Colonic mucosa (tissue), 4 donors: Measurements from ENCODE around the gene JDP2. TPM values are rescaled to one million over a fixed set of nuclear protein-coding genes. Genes with fewer than 3 reads are reported as not detected.
A peak's percentile ranks its signal among the peaks of the same experiment; 100 is the strongest.

ENCODE experiments used
- DNase-seq: peaks from one replicate; pipeline ENCODE4 v3.0.0-alpha.2; 2020
- H3K27ac ChIP-seq: fragments of 200-600 bp; one replicate; pipeline ENCODE4 v1.8.0; 2021
- H3K27me3 ChIP-seq: fragments of 200-600 bp; one replicate; pipeline ENCODE4 v1.8.0; 2021
- H3K36me3 ChIP-seq: fragments of 200-600 bp; one replicate; pipeline ENCODE4 v1.8.0; 2021
- H3K4me1 ChIP-seq: fragments of 200-600 bp; one replicate; pipeline ENCODE4 v1.8.0; 2021; ENCODE audit warnings: mild to moderate bottlenecking
- H3K4me3 ChIP-seq: fragments of 200-600 bp; one replicate; pipeline ENCODE4 v1.8.0; 2021
- H3K9ac ChIP-seq, 2 donors: one replicate each; pipeline ENCODE4 v1.7.0; 2013; ENCODE audit warnings: control low read depth in 2 of 2, low read depth in 2 of 2, low read length in 2 of 2
- H3K9me3 ChIP-seq: fragments of 200-600 bp; one replicate; pipeline ENCODE4 v1.8.0; 2021
- intact Hi-C: fragments of 100-400 bp; cut with DNase I; formaldehyde crosslinking; loops from one replicate; pipeline ENCODE4 v1.14.1; 2022
- total RNA-seq, 2 donors: library from RNA; stranded (reverse); fragmentation: NEBNext Ultra II Directional in 1 of 2; extraction: Animal tissue kit (Norgen Biotek cat#: 25700) in 1 of 2; gene quantifications; one replicate each; pipeline ENCODE4 v1.2.1, GENCODE V29; 2021
- TF ChIP-seq, protein P1 (sequence below): fragments of 200-600 bp; IDR thresholded peaks from one replicate; pipeline ENCODE4 v1.8.0; 2022; ENCODE audit warnings: antibody characterized with exemption, mild to moderate bottlenecking
- donor health status: healthy.
- donor health status: DM: no; HTN: no; CAD: no.
- donor health status: DM: no; HTN: no; CAD: no.

JDP2 gene
- total RNA-seq, 2 donors from 2014 or later = 19.4 to 37.1 TPM

DNA sequence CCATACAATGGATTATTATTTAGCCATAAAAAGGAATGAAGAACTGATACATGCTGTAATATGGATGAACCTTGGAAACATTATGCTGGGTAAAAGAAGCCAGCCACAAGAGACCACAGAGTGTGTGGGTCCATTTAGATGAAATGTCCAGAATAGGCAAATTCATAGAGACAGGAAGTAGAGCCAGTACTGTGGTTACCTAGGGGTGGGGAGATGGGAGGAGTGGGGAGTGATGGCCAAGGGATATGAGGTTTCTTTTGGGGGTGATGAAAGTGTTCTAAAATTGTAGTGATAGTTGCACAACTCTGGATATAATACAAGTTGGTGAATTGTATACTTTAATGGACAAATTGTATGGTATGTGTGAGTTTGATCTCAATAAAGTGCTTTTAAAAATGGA is 18.6 kb downstream of the JDP2 start:
- DNase-seq = no peak
- Histone ChIP-seq H3K27ac (no peak overlapping the region), H3K4me3 (no peak overlapping the region), H3K4me1 (peaks cover 14% of the 10 kb centered on the region), H3K9me3 (no peaks in the 10 kb centered on the region), H3K36me3 (no peaks in the 10 kb centered on the region), H3K9ac (no peak overlapping the region), H3K27me3 (no peaks in the 10 kb centered on the region)
- TF ChIP-seq, protein P1, sequence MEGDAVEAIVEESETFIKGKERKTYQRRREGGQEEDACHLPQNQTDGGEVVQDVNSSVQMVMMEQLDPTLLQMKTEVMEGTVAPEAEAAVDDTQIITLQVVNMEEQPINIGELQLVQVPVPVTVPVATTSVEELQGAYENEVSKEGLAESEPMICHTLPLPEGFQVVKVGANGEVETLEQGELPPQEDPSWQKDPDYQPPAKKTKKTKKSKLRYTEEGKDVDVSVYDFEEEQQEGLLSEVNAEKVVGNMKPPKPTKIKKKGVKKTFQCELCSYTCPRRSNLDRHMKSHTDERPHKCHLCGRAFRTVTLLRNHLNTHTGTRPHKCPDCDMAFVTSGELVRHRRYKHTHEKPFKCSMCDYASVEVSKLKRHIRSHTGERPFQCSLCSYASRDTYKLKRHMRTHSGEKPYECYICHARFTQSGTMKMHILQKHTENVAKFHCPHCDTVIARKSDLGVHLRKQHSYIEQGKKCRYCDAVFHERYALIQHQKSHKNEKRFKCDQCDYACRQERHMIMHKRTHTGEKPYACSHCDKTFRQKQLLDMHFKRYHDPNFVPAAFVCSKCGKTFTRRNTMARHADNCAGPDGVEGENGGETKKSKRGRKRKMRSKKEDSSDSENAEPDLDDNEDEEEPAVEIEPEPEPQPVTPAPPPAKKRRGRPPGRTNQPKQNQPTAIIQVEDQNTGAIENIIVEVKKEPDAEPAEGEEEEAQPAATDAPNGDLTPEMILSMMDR = no peak
- intact Hi-C loops = no loop called here

DNA sequence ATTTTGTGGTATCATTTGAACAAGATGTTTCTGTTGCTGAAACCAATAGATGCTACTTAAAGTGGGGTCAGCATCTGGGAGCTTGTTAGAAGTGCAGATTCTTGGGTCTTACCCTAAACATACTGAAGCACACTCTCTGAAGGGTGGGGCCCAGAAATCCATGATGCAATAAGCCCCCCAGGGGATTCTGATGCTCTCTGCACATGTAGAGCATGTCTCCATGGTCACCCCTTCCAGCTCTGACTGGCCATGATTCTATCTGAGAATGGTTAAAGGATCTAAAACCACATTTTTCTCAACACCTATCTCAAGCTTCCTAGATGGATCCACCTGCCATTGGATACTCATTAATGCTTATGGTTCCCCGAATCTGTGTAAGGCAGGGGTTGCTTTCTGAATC is 20.4 kb downstream of the JDP2 start:
- H3K9me3 ChIP-seq = no peaks in the 10 kb centered on the region
- intact Hi-C loops = no loop called here
- TF ChIP-seq, protein P1 = no peak
- no peak overlapping the region for H3K9ac ChIP-seq
- no peaks in the 10 kb centered on the region for H3K27me3 ChIP-seq
- DNase-seq = no peak
- H3K4me3 ChIP-seq = no peak overlapping the region
- H3K4me1 ChIP-seq = peaks cover 14% of the 10 kb centered on the region
- no peaks in the 10 kb centered on the region for H3K36me3 ChIP-seq
- no peak overlapping the region for H3K27ac ChIP-seq

DNA sequence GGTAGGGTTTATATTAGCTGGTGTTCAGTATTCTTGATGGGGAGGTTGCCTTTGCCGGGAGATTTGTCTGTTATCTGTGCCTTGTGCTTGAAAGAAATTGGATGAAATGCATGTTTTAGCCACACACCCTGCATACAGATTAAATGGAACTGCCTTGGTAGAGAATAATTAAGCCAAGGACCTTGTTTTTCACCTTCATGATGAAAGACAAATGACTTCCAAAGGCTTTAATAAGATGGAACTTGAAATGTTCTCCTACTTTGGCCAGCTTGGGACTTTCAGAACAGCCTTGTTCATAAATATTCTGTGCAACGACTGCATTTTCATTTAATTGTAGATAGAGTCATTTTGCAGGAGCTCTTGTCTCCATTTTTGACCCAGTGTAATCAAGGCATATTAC is 21.2 kb downstream of the JDP2 start:
- Histone ChIP-seq H3K36me3 (no peaks in the 10 kb centered on the region), H3K27ac (peak overlapping the region; percentile 83), H3K4me1 (peaks cover 18% of the 10 kb centered on the region), H3K4me3 (no peak overlapping the region), H3K9ac (peak overlapping the region in 1 of 2 donors; percentile 80), H3K9me3 (no peaks in the 10 kb centered on the region), H3K27me3 (no peaks in the 10 kb centered on the region)
- TF ChIP-seq, protein P1 = no peak
- intact Hi-C loops = no loop called here
- DNase-seq = no peak

DNA sequence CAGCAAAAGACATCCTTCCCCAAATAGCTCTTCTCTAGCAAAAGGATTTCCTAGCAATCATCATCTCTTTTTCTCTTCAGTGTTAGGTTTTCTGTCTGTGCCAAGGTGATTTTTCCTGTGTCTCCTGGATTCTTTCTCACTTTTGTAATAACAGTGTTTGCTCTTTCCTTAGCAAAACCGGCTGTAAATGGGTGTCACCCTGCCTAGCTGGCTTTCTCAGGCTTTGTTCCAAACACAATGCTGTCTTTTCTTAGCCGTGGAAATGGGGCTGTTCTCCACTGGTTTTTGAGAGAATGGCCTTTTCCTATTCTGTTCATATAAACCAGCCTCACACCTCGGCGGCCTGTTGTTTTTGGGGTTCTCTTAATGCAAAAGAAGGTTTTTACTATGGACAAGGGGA is 21.9 kb downstream of the JDP2 start:
- peak; percentile 62 for DNase-seq
- TF ChIP-seq, protein P1 = no peak
- no peaks in the 10 kb centered on the region for H3K27me3 ChIP-seq
- peaks cover 18% of the 10 kb centered on the region for H3K4me1 ChIP-seq
- no peak overlapping the region for H3K4me3 ChIP-seq
- peak overlapping the region; percentile 83 for H3K27ac ChIP-seq
- intact Hi-C loops = no loop called here
- no peaks in the 10 kb centered on the region for H3K9me3 ChIP-seq
- peak overlapping the region in 1 of 2 donors; percentile 80 for H3K9ac ChIP-seq
- H3K36me3 ChIP-seq = no peaks in the 10 kb centered on the region

DNA sequence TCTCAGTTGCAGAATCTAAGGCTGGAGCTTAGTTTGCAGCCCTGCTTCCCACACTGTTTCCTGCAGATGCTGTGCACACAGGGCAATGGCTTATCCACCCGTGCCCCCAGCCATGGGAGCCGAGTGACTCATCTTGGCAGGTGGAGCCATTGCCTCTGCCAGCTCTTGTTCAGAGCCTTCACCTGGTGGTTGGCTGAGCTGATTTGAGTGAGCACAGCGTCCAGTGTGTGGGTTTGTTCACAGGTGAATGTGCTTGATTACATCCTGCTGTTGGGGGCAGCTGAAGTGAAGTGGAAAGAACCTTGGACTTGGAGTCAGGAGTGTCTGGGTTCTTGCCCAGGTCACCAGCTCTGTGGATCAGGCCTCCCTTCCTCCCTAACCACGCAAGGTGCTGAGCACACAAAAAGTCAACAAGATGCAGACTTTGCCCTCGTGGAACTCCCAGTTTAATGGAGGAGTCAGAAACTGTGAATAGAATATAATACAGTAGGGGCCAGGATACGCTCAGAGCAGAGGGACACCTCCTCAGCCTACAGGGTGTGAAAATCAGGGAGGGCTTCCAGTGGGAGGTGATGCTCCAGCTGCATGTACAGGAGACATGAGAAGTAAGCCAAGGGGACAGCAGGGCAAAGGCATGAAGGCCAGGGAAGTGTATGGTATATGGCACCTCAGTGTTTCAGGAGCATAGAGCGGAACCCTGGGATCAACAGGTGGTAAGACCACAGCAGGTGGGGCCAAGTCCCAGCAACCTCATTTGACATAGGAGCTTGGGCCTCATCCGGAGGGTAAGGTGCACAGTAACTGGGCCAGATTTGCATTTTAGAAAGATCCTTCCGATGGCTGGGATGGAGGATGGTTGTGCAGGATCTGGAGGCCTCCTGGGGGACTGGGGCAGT is 22.8 kb downstream of the JDP2 start:
- Histone ChIP-seq H3K27me3 (no peaks in the 10 kb centered on the region), H3K9me3 (no peaks in the 10 kb centered on the region), H3K4me1 (peaks cover 18% of the 10 kb centered on the region), H3K4me3 (no peak overlapping the region), H3K9ac (peak overlapping the region; percentile 38 to 80), H3K27ac (peak overlapping the region; percentile 83), H3K36me3 (no peaks in the 10 kb centered on the region)
- TF ChIP-seq, protein P1 = no peak
- DNase-seq = peak; percentile 82
- intact Hi-C loops = no loop called here
